GM19467 (cell line): ENCODE results near the gene NOP53.
"Not testable (repeated sequence)": the region's sequence is repeated elsewhere in the genome, so short reads cannot be mapped to it uniquely, and the experiment has no call there.

Experiments used
- ATAC-seq: cut with Tn5 transposase; IDR thresholded peaks from one replicate; pipeline ENCODE4 v1.9.1; 2021; ENCODE audit warnings: mild to moderate bottlenecking, moderate library complexity; ENCODE audit not compliant: unreplicated experiment

The NOP53 gene

GRCh38 chr19:47771291-47771690, 25.9 kb downstream of the NOP53 start:
- ATAC-seq, result not testable (repeated sequence)

DNA sequence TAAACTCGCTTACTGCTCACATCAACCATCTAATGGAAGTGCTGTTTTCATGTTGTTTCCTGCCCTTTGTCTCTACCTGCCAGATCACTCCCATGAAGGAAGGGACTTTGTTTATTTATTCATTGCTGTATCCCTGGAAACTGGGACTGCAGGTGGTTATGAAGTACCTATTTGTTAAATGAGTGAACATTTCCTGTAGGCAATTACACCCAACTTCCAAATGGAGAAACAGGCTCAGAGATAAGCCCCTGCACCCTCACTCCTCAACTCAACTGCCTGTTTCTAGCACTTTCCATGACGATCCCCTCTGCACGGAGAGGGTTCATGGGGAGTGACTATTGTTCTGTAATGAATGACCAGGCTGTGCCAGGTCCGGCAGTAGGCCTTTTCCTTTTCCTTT, 31.2 kb downstream of the NOP53 start:
- no peak for ATAC-seq

DNA sequence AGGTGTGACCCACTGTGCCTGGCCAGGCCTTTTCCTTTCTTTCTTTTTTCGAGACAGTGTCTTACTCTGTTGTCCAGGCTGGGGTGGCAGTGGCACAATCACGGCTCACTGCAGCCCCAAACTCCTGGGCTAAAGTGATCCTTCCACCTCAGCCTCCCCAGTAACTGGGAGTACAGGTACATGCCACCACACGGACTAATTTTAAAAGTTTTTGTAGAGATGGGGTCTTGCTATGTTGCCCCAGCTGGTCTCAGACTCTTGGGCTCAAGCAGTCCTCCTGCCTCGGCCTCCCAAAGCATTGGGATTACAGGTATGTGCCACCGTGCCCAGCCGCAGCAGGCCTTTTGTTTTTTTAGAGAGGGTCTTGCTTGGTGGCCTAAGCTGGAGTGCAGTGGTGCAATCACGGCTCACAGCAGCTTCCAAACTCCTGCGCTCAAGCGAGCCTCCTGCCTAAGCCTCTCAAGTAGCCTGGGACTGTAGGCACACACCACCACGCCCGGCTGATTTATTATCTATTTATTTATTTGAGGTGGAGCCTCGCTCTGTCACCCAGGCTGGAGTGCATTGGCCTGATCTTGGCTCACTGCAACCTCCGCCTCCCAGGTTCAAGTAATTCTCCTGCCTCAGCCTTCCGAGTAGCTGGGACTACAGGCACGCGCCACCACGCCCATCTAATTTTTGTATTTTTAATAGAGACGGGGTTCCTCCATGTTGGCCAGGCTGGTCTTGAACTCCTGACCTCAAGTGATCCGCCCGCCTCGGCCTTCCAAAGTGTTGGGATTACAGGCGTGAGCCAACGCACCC, 32.1 kb downstream of the NOP53 start:
- not testable (repeated sequence) for ATAC-seq

- peak; percentile 66 for ATAC-seq
These were observed 33.0 kb downstream of the NOP53 start, which contains the start of gene SELENOW for GRCh38 chr19:47778049-47778953. Gene SELENOW (plus strand): TSS chr19:47778703. CDS start chr19:47778786, 83 bp downstream.

GRCh38 chr19:47778954-47779351, 33.6 kb downstream of the NOP53 start:
- no peak for ATAC-seq

DNA sequence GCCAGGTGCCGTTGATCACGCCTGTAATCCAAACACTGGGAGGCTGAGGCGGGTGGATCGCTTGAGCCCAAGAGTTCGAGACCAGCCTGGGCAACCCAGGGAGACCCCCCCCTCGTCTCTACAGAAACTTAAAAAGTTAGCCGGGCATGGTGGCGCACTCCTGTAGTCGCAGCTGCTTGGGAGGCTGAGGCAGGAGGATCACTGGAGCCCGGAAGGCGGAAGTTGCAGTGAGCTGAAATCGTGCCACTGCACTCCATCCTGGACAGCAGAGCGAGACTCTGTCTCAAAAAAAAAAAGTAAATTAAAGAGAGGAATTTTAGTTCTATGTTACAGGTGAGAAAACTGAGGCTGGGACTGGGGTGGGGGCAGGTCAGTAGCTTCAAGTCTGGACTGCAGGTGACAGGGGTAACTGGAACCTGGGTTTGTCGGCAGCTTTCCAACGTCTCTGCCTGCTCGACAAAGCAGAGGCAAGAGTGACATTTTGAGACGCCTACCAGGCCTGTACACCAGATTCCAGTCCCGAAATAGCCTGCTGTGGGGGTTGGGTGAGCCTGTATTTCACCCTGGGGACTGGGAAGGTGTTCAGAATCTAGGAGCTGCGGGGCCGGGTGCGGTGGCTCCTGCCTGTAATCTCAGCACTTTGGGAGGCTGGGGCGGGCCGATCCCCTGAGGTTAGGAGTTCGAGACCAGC, 34.3 kb downstream of the NOP53 start:
- no peak for ATAC-seq

GRCh38 chr19:47780215-47780551, 34.8 kb downstream of the NOP53 start:
- ATAC-seq, result no peak

DNA sequence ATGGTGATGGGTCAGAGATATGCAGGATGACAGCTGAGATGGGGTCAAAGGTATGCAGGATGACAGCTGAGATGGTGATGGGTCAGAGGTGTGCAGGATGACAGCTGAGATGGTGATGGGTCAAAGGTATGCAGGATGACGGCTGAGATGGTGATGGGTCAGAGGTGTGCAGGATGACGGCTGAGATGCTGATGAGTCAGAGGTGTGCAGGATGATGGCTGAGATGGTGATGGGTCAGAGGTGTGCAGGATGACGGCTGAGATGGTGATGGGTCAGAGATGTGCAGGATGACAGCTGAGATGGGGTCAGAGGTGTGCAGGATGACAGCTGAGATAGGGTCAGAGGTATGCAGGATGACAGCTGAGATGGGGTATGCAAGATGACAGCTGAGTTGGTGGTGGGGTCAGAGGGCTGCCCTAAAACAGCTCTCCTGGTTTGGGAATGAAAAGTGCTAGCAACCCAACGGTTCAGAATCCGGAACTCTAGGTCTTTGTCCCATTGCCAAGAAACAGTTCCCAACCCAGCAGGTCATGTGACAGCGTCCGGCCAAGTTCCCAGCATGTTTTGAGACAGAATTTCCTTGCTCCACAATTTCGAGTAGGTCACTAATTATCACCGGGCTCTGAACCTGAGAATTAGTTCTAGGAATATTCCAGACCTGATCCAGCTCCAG, 36.4 kb downstream of the NOP53 start:
- ATAC-seq, result no peak

DNA sequence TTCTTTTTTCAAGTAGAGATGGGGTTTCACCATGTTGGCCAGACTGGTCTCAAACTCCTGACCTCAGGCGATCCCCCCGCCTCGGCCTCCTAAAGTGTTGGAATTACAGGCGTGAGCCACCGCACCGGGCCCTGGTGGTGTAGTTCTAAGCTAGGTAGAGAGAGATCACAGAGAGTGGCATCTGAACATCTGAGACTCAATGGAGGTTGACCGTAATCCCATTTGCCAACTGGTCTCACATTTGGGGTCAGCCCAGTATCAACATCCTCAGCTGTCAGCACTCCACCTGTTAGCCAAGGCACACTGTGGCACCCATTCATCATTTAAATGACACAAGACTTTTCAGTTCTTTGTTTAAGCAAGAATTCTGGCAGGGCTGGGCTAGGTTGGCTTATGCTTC, 41.2 kb downstream of the NOP53 start:
- no peak for ATAC-seq

GRCh38 chr19:47787307-47787706, 42.0 kb downstream of the NOP53 start:
- ATAC-seq, result not testable (repeated sequence)

GRCh38 chr19:47789811-47790210, 44.5 kb downstream of the NOP53 start:
- ATAC-seq, result not testable (repeated sequence)

- no peak for ATAC-seq
These were observed 45.1 kb downstream of the NOP53 start for GRCh38 chr19:47790398-47790814.

GRCh38 chr19:47792616-47793015, 47.3 kb downstream of the NOP53 start:
- no peak for ATAC-seq

GRCh38 chr19:47794526-47794925, 49.2 kb downstream of the NOP53 start:
- no peak for ATAC-seq

DNA sequence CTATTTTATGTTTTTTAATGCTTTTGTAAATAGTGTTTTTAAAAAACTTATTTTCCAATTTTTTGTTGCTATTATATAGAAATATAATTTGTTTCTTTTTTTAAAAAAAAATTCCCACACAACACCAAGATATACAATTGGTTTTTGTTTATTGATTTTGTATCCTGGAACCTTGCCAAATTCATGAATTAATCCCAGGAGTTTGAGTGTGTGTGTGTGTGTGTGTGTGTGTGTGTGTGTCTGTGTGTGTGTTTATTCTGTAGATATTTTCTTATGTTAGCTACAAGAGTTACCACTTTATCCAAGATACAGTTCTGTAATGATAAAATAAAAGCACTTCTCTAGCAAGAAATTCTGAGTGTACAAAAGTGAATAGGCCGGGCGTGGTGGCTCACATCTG, 51.4 kb downstream of the NOP53 start:
- ATAC-seq, result no peak

DNA sequence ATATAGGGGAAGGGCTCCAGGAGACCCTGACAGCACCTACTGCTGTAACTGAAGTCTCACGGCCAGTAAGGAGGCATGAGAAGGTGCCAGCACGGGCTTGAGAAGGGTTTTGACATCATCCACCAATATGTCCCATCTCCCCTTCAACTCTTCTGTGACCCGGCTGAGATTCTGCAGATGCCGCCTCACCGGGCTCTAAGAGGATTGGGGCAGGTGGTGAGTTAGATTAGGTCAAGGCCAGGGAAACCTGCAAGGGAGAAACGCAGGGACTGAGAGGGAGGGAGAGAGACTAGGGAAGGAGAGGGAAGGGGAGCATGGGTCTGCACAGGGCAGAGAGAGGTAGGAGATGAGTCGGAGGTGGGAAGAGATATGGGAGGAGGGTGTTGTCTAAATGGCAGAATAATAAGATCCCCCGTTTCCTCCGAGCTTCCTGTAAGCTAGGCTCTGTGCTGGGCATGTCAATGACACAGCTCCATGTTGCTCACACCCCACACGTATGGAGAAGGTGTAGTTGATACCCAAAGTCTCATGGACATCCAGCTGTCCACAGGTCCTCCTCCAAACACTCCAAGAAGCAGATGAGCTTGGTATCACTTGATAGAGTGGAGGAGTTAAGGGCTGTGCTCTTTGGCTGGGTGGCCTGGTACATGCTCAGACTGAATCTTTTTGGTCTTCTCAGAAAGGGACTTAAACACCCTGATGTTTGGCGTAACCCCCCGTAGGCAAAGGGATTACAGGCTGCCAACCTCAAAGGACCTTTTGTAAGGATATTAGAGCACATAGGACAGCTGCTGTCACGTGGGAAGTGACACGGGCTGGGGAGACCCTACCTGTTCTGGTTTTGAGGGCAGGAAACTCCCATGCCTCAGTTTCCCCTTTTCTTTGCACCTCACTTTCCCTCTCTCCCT, 52.9 kb downstream of the NOP53 start:
- ATAC-seq, result no peak

GRCh38 chr19:47798904-47799266, 53.5 kb downstream of the NOP53 start:
- ATAC-seq, result no peak

- no peak for ATAC-seq
These were observed 55.9 kb downstream of the NOP53 start for GRCh38 chr19:47801270-47801669.

GRCh38 chr19:47802521-47803043, 57.2 kb downstream of the NOP53 start:
- ATAC-seq, result no peak

GRCh38 chr19:47803148-47803547, 57.8 kb downstream of the NOP53 start:
- not testable (repeated sequence) for ATAC-seq
